GM12878 (cell line): Measurements from ENCODE around the gene PTPN13. TPM values are rescaled to one million over a fixed set of nuclear protein-coding genes. Genes with fewer than 3 reads are reported as not detected.

Experiments used
- ATAC-seq: fragments of 200-7000 bp; cut with Tn5 transposase; 3 replicates; pipeline ENCODE4 v1.9.1; 2020; ENCODE audit warnings: mild to moderate bottlenecking, moderate library complexity
- BruUV-seq: library from RNA; stranded (reverse); fragments of 400-500 nt; replicated peaks from 2 replicates; lab custom pipeline; 2021; lab: Mats Ljungman, UMichigan
- CTCF ChIA-PET: fragments of 300-600 bp; sonication (Branson Sonifier 250); formaldehyde crosslinking; extraction: SDS; loops from one replicate; lab custom pipeline; 2021; ENCODE audit warnings: inconsistent platforms; lab: Yijun Ruan, JAX
- POLR2A ChIA-PET: fragments of 350-600 bp; formaldehyde crosslinking; extraction: SDS; loops from one replicate; lab custom pipeline; 2021; ENCODE audit warnings: inconsistent platforms; lab: Charles Lee
- RAD21 ChIA-PET: fragments of 300-600 bp; sonication (Branson Sonifier 250); formaldehyde crosslinking; loops from one replicate; lab custom pipeline; 2023; ENCODE audit warnings: antibody characterized with exemption; ENCODE audit not compliant: unreplicated experiment; lab: Charles Lee
- SMC1A ChIA-PET: fragments of 300-600 bp; sonication (Branson Sonifier 250); formaldehyde crosslinking; loops from one replicate; lab custom pipeline; 2023; ENCODE audit not compliant: unreplicated experiment, uncharacterized antibody; lab: Charles Lee
- DNase-seq: peaks from one replicate; pipeline ENCODE4 v3.0.0-alpha.2; 2011; ENCODE audit warnings: low read depth, low spot score
- FAIRE-seq: peaks from 3 replicates; lab custom pipeline; 2011; peaks lifted over from hg19 to GRCh38; lab: Jason Lieb, UNC
- H2AFZ ChIP-seq: 2 replicates; pipeline ENCODE4 v1.6.0; 2011; ENCODE audit warnings: low read depth, low read length, control low read depth; ENCODE audit not compliant: control insufficient read depth
- H3K27ac ChIP-seq: 2 replicates; pipeline ENCODE4 v1.5.1; 2011; ENCODE audit warnings: control low read depth; ENCODE audit not compliant: control insufficient read depth, insufficient read depth
- H3K27me3 ChIP-seq, 2 experiments: replicated peaks in 1 of 2; 2 replicates each; pipeline versions ENCODE4 v1.6.0 to v1.6.1; 2011; ENCODE audit warnings: low read length in 1 of 2; ENCODE audit not compliant: control insufficient read depth in 2 of 2, insufficient read depth in 2 of 2
- H3K36me3 ChIP-seq, 2 experiments: 2 replicates each; pipeline ENCODE4 v1.5.1; 2011; ENCODE audit warnings: low read length in 1 of 2; ENCODE audit not compliant: control insufficient read depth in 2 of 2, insufficient read depth in 2 of 2
- H3K4me1 ChIP-seq: 2 replicates; pipeline ENCODE4 v1.6.1; 2011; ENCODE audit warnings: mild to moderate bottlenecking, low read length, moderate library complexity, mixed read lengths; ENCODE audit not compliant: control insufficient read depth, insufficient read depth
- H3K4me2 ChIP-seq: 2 replicates; pipeline ENCODE4 v1.6.0; 2011; ENCODE audit warnings: control low read depth; ENCODE audit not compliant: control insufficient read depth, insufficient read depth
- H3K4me3 ChIP-seq: fragments of 200-600 bp; sonication (generic); 2 replicates; pipeline ENCODE4 v1.5.1; 2016
- H3K79me2 ChIP-seq: 2 replicates; pipeline ENCODE4 v1.6.0; 2011; ENCODE audit warnings: low read length; ENCODE audit not compliant: control insufficient read depth, insufficient read depth
- H3K9ac ChIP-seq: 2 replicates; pipeline ENCODE4 v1.8.0; 2011; ENCODE audit warnings: low read length, control low read depth, mixed read lengths; ENCODE audit not compliant: control insufficient read depth, insufficient read depth
- H3K9me3 ChIP-seq: replicated peaks from 3 replicates; pipeline ENCODE4 v1.5.1; 2011; ENCODE audit warnings: mild to moderate bottlenecking, low read length; ENCODE audit not compliant: control insufficient read depth, insufficient read depth
- H4K20me1 ChIP-seq: 2 replicates; pipeline ENCODE4 v1.6.0; 2011; ENCODE audit not compliant: control insufficient read depth, insufficient read depth
- ATF7 ChIP-seq: fragments of 450-650 bp; IDR thresholded peaks from 2 replicates; pipeline ENCODE4 v1.6.1; 2016; ENCODE audit warnings: low read depth, mild to moderate bottlenecking
- CEBPB ChIP-seq, 2 experiments: fragments of 150-350 bp in 1 of 2; IDR thresholded peaks; 2 replicates each; pipeline ENCODE4 v1.6.1; 2012 to 2014; ENCODE audit warnings: low read depth in 2 of 2, low read length in 2 of 2, borderline replicate concordance in 1 of 2, inconsistent platforms in 1 of 2
- CREB1 ChIP-seq: IDR thresholded peaks from 2 replicates; pipeline ENCODE4 v1.6.1; 2012; ENCODE audit warnings: low read depth, mild to moderate bottlenecking, inconsistent platforms
- CREM ChIP-seq: IDR thresholded peaks from 2 replicates; pipeline ENCODE4 v1.6.1; 2014; ENCODE audit warnings: antibody characterized with exemption, low read depth
- EGR1 ChIP-seq, 2 experiments: IDR thresholded peaks; 1 replicate in 1 of 2; 2 replicates in 1 of 2; pipeline ENCODE4 v1.6.1; 2011 to 2012; ENCODE audit warnings: low read depth in 2 of 2, low read length in 2 of 2, borderline replicate concordance in 1 of 2, mild to moderate bottlenecking in 1 of 2, moderate library complexity in 1 of 2
- HCFC1 ChIP-seq: fragments of 150-350 bp; IDR thresholded peaks from 2 replicates; pipeline ENCODE4 v1.6.1; 2014; ENCODE audit warnings: low read length
- IKZF2 ChIP-seq, 2 experiments: fragments of 450-650 bp; IDR thresholded peaks; 2 replicates each; pipeline ENCODE4 v1.6.1; 2017; ENCODE audit warnings: mild to moderate bottlenecking in 2 of 2, moderate library complexity in 2 of 2
- NFIC ChIP-seq: IDR thresholded peaks from 2 replicates; pipeline ENCODE4 v1.6.1; 2012; ENCODE audit warnings: low read depth, mild to moderate bottlenecking, inconsistent platforms, low read length, moderate library complexity
- NR2F1 ChIP-seq: fragments of 450-650 bp; conservative IDR thresholded peaks from 2 replicates; pipeline ENCODE4 v1.6.1; 2017; ENCODE audit warnings: mild to moderate bottlenecking
- RAD51 ChIP-seq: fragments of 450-650 bp; IDR thresholded peaks from 2 replicates; pipeline ENCODE4 v1.6.1; 2016; ENCODE audit warnings: moderate library complexity, mild to moderate bottlenecking, inconsistent platforms
- RUNX3 ChIP-seq: IDR thresholded peaks from 2 replicates; pipeline ENCODE4 v1.6.1; 2012; ENCODE audit warnings: low read length, inconsistent platforms
- SIN3A ChIP-seq: IDR thresholded peaks from 2 replicates; pipeline ENCODE4 v1.6.1; 2012; ENCODE audit warnings: low read depth, low read length, improper control_type of control experiment
- SMC3 ChIP-seq: IDR thresholded peaks from 2 replicates; pipeline ENCODE4 v1.6.1; 2011; ENCODE audit warnings: low read length, improper control_type of control experiment, borderline replicate concordance
- STAT1 ChIP-seq: fragments of 450-650 bp; conservative IDR thresholded peaks from 2 replicates; pipeline ENCODE4 v1.6.1; 2014; ENCODE audit warnings: antibody characterized with exemption, mild to moderate bottlenecking
- TCF12 ChIP-seq: IDR thresholded peaks from 2 replicates; pipeline ENCODE4 v1.6.1; 2011; ENCODE audit warnings: low read depth, mild to moderate bottlenecking, low read length
- TCF7 ChIP-seq: IDR thresholded peaks from 2 replicates; pipeline ENCODE4 v1.6.1; 2014; ENCODE audit warnings: antibody characterized with exemption, borderline replicate concordance
- ZNF217 ChIP-seq: fragments of 450-650 bp; IDR thresholded peaks from 2 replicates; pipeline ENCODE4 v1.6.1; 2017; ENCODE audit warnings: antibody characterized with exemption, mild to moderate bottlenecking
- WGBS: methylation state at CpG from one replicate; pipeline ENCODE4 v1.1.6; 2016; ENCODE audit warnings: low lambda C conversion rate; ENCODE audit not compliant: insufficient replicate concordance, insufficient coverage; ENCODE audit errors: missing lambda C conversion rate; 5-methylcytosine and 5-hydroxymethylcytosine counted together
- in situ Hi-C: fragments of 300-500 bp; cut with MboI; formaldehyde crosslinking; loops from 9 replicates; pipeline ENCODE4 v1.14.3; 2018; ENCODE audit warnings: mixed read lengths
- intact Hi-C: fragments of 100-400 bp; cut with micrococcal nuclease; formaldehyde crosslinking; loops from one replicate; pipeline ENCODE4 v1.14.2; 2022; ENCODE audit not compliant: unreplicated experiment
- polyA plus RNA-seq, 11 experiments: library from polyadenylated mRNA; depleted of rRNA in 4 of 11; unstranded in 6 of 11; stranded (reverse) in 5 of 11; fragments of >200 nt; fragmentation: Nextera tagmentation in 4 of 11; fragmentation: Illumina TruSeq in 1 of 11; extraction: Ambion mirVana in 4 of 11; extraction: Trizol in 1 of 11; gene quantifications; 1 replicate in 1 of 11; 2 replicates in 10 of 11; pipeline versions ENCODE4 v1.2.1 to v1.2.3, GENCODE V29; 2011 to 2016; ENCODE audit warnings: inconsistent platforms in 2 of 11, missing spikeins in 2 of 11, low read depth in 1 of 11
- total RNA-seq, 4 experiments: library from RNA; depleted of rRNA in 3 of 4; stranded (reverse); fragments of >200 nt in 3 of 4; fragmentation: Illumina TruSeq in 1 of 4; extraction: Trizol in 1 of 4; gene quantifications; 2 replicates each; pipeline versions ENCODE4 v1.2.1 to v1.2.3, GENCODE V29; 2013 to 2021

Gene PTPN13
- total and polyA plus RNA-seq, 10 of the 15 experiments (the other 5 are each of a cell fraction or from before 2014, with no cell fraction given), result 8.5 to 69.4 (median 33.9) TPM

DNA sequence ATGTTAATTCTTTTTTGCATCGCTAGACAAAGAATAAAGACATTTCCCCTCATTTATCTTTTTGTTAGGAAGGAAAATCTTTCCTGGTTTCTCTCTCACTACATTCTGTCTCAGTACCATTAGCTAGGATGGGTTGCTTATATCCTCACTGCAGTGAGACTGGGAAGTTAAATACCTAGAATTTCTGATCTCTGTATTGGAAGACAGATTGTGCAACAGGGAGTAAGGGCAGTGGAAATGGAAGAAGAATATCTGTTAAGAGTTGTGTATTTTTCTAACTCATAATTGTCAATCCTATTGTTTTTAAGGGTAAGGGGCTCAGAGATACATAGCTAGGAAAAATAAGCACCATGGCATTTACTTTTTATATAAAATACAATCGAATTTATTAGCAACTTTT lies 19.6 kb downstream of the PTPN13 start (continued):
- TF ChIP-seq TCF12 (no peak), HCFC1 (no peak)

DNA sequence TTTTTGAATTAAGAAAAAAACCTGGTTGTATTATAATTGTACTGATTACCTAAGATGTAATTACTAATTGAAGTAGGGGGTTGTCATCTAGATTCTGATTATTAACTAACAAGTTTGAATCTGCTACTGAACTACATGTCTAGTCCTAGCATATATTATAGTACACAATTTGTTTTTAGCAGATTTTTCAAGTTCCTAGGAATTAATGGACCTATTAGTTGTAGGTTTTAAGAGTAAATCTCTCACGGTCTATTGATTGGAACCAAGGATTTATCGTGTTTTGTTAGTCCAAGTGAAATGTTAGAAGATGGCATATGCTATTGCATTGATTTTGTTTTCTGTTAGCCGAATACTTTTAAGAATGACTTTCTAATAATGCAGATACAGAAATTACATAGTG lies 20.8 kb downstream of the PTPN13 start:
- Histone ChIP-seq H3K79me2 (no peaks in the 10 kb centered on the region), H3K27ac (no peak overlapping the region), H4K20me1 (no peaks in the 10 kb centered on the region), H3K4me1 (no peaks in the 10 kb centered on the region), H3K4me3 (no peak overlapping the region), H3K36me3 (no peaks in the 10 kb centered on the region; a peak in 1 of 4 replicates), H2AFZ (no peak overlapping the region), H3K9ac (no peak overlapping the region), H3K4me2 (no peak overlapping the region), H3K27me3 (0 out of 4 replicates have a peak, but pooled peaks cover 0 to 2% of the 10 kb centered on the region in 2 experiments), H3K9me3 (no peaks in the 10 kb centered on the region)
- DNase-seq, result no peak
- RAD21 ChIA-PET, result interaction anchor here (1.6 to 1.8 kb wide), 2 partner anchors 10 to 13 kb away, joined by 5 to 8 read pairs; no protein-coding TSS in a partner anchor
- BruUV-seq, result no TSS peak
- SMC1A ChIA-PET, result interaction anchor here (0.7 to 9.0 kb wide), 6 partner anchors 9 to 27 kb away, joined by 3 to 67 read pairs (median 4); no protein-coding TSS in a partner anchor
- ATAC-seq, result no peak
- intact Hi-C loops (no loop called here), in situ Hi-C loops (no loop called here)
- WGBS, result 65% methylated on average over 3 of the region's 3 CpGs
- POLR2A ChIA-PET, result interaction anchor here (1.9 kb wide), 1 partner anchor 21 kb away, joined by 6 read pairs; the partner anchor contains the start of gene PTPN13
- CTCF ChIA-PET, result interaction anchor here (1.6 kb wide), 1 partner anchor 19 kb away, joined by 5 read pairs; no protein-coding TSS in a partner anchor
- FAIRE-seq, result no peak
- no peak for TF ChIP-seq RAD51

DNA sequence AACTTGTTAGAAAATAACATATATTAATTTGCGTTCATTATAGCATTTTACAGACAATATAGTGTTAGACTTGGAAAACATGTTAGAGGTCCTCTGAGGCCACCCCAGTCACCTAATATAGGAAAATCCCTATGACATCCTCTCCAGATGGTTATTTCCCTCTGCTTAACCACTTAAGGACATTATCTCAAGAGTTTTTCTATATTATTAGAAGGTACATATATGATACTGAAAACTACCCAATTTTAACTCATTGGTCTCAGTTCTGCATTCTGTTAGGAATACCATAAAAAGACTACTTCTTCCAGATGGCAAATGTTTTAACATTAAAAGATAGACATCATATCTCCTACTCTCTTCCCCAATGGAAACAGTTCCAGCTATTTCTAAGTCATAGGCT lies 21.4 kb downstream of the PTPN13 start:
- Histone ChIP-seq H3K4me1 (no peaks in the 10 kb centered on the region), H3K79me2 (no peaks in the 10 kb centered on the region), H3K27me3 (0 out of 4 replicates have a peak, but pooled peaks cover 0 to 1% of the 10 kb centered on the region in 2 experiments), H4K20me1 (no peaks in the 10 kb centered on the region), H2AFZ (no peak overlapping the region), H3K9ac (no peak overlapping the region), H3K4me3 (no peak overlapping the region), H3K4me2 (no peak overlapping the region), H3K27ac (no peak overlapping the region), H3K9me3 (no peaks in the 10 kb centered on the region), H3K36me3 (no peaks in the 10 kb centered on the region; a peak in 1 of 4 replicates)
- ChIA-PET SMC1A (interaction anchor here (0.7 to 1.7 kb wide), 5 partner anchors 8 to 117 kb away, joined by 3 to 12 read pairs (median 4); no protein-coding TSS in a partner anchor), CTCF (interaction anchor here (0.6 to 1.4 kb wide), 6 partner anchors 12 to 534 kb away, joined by 3 to 6 read pairs (median 4); partner anchors contain the start of gene PTPN13), RAD21 (interaction anchor here (1.1 to 1.4 kb wide), 6 partner anchors 14 to 116 kb away, joined by 3 to 6 read pairs (median 5); partner anchors contain the start of gene PTPN13), POLR2A (no interaction called here)
- ATAC-seq (peak; percentile 71), FAIRE-seq (no peak), DNase-seq (no peak)
- BruUV-seq, result no TSS peak
- in situ Hi-C loops, result no loop called here
- intact Hi-C loops, result no loop called here
- WGBS, result 100% methylated on average over 1 of the region's 1 CpG
- TF ChIP-seq EGR1 (IDR thresholded peaks at IDR 0.05; ENCODE audit: borderline replicate concordance in 1 of 2, low read depth in 2 of 2, low read length in 2 of 2), result no peak
- peak; percentile 32; the same call in 1 of the 2 replicates for TF ChIP-seq ATF7
- TF ChIP-seq CEBPB (IDR thresholded peaks at IDR 0.05; ENCODE audit: borderline replicate concordance in 1 of 2, low read depth in 2 of 2, low read length in 2 of 2), result peak in 1 of 2 experiments; percentile 1; a peak in 1 of 4 replicates
- 0 out of 2 replicates have a peak, but pooled peaks have one; percentile 29 for TF ChIP-seq ZNF217
- TF ChIP-seq TCF7, result peak; percentile 36; the same call in 1 of the 2 replicates
- peak; percentile 90; the same call in 1 of the 2 replicates for TF ChIP-seq NFIC
- peak; percentile 76; the same call in 1 of the 2 replicates for TF ChIP-seq RUNX3
- TF ChIP-seq SIN3A, result no peak
- no peak for TF ChIP-seq SMC3
- 0 out of 2 replicates have a peak, but pooled peaks have one; percentile 34 for TF ChIP-seq CREB1
- peak in 1 of 2 experiments; percentile 49; a peak in 3 of 4 replicates for TF ChIP-seq IKZF2 (IDR thresholded peaks at IDR 0.05)
- peak; percentile 40; the same call in 1 of the 2 replicates for TF ChIP-seq NR2F1
- peak; percentile 71 for TF ChIP-seq CREM
- TF ChIP-seq STAT1, result no peak
